ENCODE results near the gene FXYD3.

FXYD3 gene

DNA sequence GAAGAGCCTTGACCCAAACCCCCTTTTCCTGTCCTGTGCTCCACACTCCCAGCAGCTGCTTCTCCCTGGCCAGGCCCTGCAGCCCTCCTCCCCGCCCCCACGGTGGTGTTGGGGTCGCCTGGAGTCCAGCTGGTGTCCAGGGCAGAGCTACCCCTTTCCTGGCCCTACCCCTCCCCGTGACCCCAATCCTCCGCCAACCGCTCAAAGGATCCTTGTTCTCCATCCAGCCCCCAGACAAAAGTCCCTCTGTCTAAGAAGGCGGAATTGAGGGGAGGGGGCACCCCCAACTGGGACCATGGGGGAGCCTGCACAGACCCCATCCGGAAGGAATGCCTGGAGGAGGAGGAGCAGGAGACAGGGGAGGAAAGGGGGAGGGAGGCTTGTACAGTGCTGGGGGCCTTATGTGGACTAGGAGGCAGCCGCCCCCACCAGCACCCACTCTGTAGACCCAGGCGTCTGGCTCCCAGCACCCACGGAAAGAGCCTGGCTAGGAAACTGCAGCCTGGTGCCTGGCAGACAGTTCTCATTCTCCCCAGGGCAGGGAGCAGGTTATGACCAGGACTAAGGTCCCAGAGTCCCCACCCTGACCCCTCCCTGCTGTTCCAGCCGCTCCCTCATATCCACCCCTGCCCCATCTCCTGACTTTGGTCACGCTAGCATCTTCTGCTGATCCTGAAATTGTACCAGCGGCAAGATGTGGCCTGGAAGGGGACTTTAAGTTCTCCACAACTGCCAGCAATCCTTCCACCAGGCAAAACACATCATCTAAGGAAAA lies at the start of gene FXYD3:
Gene FXYD3, plus strand, starts transcription at position 647 of the 775 bp plus-strand sequence. CDS start 3,554 bp downstream, outside the sequence.
- DNase-seq (ENCODE audit: low read depth), result no peak

GRCh38 chr19:35066121-35066520 lies 49.5 kb upstream of the FXYD3 start:
- DNase-seq (ENCODE audit: low read depth), result no peak

GRCh38 chr19:35066691-35067563 lies 48.7 kb upstream of the FXYD3 start:
- DNase-seq (ENCODE audit: low read depth), result peak; percentile 82

DNA sequence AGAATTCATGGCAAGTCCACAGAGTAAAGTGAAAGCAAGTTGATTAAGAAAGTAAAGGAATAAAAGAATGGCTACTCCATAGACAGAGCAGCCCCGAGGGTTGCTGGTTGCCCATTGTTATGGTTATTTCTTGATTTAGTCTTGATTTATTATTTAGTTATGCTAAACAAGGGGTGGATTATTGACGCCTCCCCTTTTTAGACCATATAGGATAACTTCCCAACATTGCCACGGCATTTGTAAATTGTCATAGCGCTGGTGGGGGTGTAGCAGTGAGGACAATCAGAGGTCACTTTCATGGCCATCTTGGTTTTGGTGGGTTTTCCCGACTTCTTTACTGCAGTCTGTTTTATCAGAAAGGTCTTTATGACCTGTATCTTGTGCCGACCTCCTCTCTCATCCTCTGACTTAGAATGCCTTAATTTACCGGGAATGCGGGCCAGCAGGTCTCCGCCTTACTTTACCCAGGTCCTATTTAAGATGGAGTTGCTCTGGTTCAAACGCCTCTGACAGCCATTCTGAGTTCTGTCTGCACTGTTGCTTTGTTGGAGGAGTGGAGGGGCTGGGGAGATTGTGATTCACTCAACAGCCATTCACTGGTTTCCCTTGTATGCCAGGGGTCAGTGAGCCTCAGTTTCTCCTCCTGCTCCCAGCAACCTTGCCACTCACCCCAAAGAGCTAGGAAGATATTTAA lies 46.5 kb upstream of the FXYD3 start:
- DNase-seq (ENCODE audit: low read depth), result no peak

DNA sequence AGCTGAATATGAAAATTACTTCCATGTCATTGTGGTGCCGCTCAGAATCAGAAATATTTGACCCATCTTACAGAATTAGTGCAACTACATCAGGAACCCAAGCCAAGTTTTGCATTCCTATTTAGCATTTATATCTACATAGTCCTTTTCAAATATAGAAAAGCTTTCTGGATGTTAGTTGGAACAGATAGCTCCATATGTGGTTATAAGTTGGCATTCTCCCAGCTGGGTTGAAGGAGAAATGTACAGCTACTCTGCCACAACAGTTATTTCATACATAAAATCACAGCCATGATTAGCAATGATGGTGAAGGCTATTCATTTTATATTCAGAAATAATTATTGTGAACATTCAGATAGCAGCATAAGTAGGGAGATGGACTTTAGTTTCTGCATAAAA lies 45.9 kb upstream of the FXYD3 start:
- DNase-seq (ENCODE audit: low read depth), result no peak

- no peak for DNase-seq (ENCODE audit: low read depth)
Observed at GRCh38 chr19:35070471-35070870, 45.2 kb upstream of the FXYD3 start.

GRCh38 chr19:35073516-35073915 lies 42.1 kb upstream of the FXYD3 start:
- DNase-seq (ENCODE audit: low read depth), result no peak

GRCh38 chr19:35073941-35074340 lies 41.7 kb upstream of the FXYD3 start:
- no peak for DNase-seq (ENCODE audit: low read depth)

DNA sequence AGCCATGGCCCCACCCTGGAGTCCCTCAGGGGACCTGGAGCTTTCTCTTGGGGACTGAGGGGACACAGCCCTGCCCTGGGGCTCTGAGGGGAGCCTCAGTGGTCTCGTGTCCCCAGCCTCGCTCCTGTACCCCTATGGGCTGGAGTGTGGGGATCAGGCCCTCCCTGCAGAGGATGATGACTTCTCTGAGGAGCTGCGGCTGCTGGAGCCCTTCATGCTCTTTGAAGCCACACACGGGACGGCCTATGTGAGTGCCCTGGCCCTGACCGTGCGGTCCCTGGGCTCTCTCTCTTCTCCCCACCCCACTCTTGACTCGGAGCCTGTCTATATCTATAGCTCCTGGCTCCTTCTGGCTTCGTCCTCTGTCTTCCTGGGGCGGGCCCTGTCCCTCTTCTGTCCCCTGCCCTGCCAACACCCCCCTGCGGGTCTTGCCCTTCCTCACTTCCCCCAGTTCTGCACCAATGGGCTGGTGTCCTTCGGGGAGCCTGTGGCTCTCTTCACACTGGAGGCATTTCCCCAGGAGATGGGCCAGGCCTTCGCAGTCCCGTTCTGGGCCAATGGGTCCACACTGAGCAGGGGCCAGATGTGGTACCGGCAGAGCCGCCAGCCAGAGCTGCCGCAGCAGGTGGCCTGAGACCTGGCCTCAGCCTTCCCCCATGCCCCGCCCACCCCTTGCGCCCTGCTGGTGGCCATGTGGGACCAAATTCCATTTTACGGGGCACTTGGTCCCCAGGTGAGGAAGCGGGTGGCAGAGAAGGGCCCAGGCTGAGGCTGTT lies 41.0 kb upstream of the FXYD3 start:
- DNase-seq (ENCODE audit: low read depth), result no peak

DNA sequence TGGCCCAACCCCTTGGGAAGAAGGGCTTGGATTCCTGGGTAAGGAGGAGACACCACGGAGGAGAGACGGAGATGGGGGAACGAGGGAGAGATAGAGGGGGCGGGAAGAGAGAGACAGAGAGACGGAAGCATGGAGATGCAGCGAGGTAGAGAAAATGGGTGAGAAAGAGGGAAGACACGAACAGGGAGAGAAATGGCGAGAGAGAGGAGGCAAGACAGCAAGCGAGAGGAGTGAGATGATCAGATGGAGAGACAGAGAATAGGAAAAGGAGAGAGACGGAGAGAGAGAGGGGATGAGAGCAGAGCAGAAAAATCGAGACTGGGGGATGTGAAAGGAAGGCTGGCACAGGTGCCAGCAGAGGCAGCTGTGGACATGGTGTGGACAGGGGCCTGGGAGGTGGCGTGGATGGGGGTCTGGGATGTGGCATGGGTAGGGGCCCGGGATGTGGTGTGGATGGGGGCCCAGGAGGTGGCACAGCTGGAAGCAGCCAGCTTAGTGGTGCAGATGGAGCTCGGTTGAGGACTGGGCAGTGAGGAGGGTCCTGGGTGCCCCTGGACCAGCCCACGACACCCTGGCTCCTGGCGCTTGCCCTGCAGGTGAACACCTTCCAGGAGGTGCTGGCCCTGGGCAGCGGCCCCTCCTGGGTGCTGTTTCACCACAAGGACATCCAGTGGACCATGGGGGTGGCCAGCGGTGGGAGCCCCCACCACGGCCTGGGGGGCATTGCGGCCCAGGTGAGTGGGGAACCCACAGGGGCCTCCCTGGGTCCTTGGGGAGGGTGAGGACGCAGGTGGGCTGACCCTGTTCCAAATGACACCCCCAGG lies 40.2 kb upstream of the FXYD3 start:
- no peak for DNase-seq (ENCODE audit: low read depth)

DNA sequence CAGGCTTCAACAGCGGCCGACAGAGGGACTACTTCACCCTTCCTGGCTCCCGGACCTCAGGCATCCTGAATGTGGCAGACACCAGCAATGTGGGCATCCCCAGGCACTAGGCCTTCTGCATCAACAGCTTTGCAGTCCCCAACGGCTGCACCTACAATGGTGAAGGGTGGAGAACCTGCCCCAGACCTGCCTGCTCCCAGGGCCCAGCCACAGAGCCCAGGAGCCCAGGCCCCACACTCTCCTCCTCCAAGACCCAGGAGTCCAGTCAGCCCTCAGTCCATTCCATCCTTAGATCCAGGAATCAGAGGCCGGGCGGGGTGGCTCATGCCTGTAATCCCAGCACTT lies 39.6 kb upstream of the FXYD3 start:
- no peak for DNase-seq (ENCODE audit: low read depth)

DNA sequence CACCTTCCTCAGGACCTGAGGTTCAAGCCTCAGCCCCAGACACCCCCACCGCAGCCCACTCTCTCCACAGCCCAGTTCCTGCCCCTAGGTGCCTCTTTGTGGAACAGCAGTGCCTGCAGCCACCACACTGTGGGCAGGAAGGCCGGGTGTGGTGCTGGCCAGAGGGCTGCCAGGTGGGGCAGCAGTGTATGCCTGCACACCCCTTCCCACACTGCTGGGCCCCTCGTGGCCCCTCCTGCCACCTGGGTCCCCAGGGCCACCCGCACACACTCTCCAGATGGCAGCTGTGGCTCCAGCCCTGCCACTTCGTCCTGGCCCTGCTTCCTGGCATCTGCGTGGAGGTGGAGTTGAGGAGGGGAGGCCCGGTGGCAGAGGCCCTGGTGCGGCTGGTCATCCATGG lies 39.0 kb upstream of the FXYD3 start:
- no peak for DNase-seq (ENCODE audit: low read depth)

DNA sequence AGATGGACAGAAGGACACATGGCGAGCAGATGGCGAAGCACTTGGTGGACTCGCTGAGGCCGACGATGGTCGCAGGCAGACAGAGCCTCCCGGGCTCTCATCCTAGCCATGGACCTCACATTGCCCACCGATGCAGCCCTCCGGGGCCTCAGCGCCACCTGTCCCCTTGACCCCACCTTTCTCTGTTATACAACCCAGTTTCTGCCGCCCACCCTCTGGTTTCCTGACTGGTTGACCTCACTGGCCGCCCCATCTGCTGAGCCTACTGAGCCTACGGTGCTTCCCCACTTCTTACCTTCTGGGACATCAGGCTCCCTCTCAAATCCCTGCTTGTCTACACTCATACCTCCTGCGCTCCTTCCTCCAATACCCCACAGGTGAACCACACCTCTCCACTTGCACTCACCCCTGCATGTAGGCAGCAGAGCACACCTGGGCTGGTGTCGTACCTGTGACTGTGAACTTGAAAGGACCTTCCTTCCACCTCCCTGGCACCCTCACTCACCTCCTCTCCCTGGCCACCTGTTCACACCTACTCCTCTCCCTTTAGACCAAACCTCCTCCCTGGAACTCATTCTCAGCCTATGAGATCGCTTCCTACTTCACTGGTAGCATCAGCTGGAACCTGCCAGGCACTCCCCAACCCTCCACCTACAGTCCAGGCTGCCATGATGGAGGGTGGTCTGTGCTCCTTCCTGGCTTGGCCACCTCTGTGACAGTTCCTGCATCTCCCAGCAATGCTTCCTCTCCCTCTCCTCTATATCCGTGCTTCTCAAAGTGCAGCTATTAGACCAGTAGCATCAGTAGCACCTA lies 38.0 kb upstream of the FXYD3 start:
- DNase-seq (ENCODE audit: low read depth), result no peak

GRCh38 chr19:35079826-35080225 lies 35.8 kb upstream of the FXYD3 start:
- DNase-seq (ENCODE audit: low read depth), result no peak

DNA sequence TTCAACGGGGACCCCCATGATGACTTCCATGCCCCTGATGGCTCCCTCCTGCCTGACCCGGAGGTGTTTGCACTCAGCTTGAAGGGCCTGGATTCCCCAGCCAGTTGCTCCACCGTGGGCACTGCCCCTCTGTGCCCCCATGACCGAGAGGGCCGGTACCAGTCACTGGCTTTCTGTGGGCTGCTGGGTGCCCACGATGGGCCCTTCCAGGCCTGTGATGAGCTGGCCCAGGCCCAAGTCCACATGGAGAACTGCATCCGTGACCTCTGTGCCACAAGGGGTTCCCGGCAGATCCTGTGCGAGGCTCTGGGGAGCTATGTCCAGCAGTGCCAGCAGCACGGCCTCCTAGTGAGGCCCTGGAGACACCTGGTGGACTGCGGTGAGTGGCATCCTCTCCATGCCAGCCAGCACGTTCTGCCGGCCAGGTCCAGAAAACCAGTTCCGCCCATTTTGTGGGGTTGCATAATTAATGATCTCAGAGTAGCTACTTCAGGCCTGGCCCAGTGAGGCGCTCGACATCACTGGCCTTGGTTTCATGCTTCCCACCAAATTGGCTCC lies 34.9 kb upstream of the FXYD3 start:
- DNase-seq (ENCODE audit: low read depth), result no peak

GRCh38 chr19:35081201-35081600 lies 34.4 kb upstream of the FXYD3 start:
- no peak for DNase-seq (ENCODE audit: low read depth)

DNA sequence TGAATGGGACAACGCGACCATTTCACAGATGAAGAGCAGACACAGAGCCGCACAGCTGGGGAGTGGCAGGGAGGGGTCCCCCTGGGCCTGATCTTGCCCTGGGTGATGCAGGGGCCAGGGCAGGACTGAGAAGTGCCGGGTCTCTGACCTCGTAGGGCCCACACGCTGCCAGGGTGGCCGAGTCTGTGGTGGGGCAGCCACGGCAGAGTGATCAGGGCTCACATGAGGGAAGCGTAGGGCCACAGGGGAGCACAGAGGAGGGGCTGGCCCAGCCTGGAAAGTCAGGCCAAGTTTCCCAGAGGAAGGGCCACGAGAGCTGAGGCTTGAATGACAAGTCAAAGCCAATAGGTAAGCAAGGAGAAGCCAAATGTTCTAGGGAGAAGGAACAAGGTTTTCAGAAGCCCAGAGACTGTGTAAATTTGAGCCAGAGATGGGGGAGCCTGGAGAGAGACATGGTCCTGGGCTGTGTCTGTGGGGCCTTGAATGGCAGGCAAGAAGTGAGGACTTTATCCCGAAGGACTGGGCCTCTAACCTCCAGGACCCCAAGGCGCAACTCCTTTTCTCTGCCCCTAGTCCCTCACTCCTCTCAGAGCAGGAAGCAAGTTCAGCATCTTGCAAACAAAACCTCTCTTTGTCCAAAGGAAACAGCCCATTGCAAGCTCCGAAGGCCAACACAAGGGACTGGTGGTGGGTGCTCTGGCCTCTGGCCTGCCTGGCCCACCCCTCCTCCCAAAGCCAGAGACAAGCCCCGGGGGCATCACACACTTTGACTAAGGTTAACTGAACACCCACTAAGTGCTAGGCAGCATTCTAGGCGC lies 31.7 kb upstream of the FXYD3 start:
- DNase-seq (ENCODE audit: low read depth), result no peak

- no peak for DNase-seq (ENCODE audit: low read depth)
Observed at GRCh38 chr19:35084509-35084762, 31.2 kb upstream of the FXYD3 start.

- DNase-seq (ENCODE audit: low read depth), result no peak
Observed at GRCh38 chr19:35085947-35086346, 29.7 kb upstream of the FXYD3 start.
